Measurements from ENCODE around the gene TMPRSS9.
A peak's percentile ranks its signal among the peaks of the same experiment; 100 is the strongest.

DNA sequence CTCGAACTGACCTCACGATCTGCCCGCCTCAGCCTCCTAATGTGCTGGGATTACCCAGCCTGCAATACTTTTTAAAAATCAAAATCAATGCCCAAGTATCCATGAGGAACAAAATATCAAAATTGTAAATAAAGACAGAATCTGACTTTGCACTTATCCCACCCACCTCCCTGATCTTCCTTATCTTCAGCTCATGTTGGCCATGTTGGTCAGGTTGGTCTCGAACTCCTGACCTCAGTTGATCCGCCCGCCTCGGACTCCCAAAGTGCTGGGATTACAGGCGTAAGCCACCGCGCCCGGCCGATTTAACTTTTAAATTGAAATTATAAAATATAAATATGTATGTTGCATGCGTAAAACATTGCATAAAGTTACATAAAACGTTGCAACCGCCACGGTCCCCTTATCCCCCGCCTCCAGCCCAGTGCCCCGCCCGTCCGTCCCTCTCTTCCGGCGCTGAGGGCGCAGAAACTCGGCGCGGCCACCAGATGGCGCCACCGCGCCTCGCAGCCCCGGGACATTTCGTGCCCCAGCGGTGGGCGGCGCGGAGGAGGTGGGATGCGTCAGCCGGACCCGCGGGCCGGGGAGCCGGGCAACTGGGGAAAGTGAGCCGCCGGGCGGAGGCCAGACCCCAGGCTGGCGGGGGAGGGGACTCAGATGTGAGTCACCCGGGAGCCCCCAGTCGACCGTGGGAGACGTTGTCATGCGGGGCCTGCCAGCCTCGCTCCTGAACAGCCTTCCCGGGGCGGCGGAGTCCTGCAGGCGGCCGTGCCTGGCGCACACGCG, 114.4 kb downstream of the TMPRSS9 start:
- TF ChIP-seq, protein P1, sequence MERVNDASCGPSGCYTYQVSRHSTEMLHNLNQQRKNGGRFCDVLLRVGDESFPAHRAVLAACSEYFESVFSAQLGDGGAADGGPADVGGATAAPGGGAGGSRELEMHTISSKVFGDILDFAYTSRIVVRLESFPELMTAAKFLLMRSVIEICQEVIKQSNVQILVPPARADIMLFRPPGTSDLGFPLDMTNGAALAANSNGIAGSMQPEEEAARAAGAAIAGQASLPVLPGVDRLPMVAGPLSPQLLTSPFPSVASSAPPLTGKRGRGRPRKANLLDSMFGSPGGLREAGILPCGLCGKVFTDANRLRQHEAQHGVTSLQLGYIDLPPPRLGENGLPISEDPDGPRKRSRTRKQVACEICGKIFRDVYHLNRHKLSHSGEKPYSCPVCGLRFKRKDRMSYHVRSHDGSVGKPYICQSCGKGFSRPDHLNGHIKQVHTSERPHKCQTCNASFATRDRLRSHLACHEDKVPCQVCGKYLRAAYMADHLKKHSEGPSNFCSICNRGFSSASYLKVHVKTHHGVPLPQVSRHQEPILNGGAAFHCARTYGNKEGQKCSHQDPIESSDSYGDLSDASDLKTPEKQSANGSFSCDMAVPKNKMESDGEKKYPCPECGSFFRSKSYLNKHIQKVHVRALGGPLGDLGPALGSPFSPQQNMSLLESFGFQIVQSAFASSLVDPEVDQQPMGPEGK (CRISPR knock-in tag; IDR thresholded peaks at IDR 0.05; ENCODE audit: borderline replicate concordance), result peak; percentile 57; the same call in 1 of the 2 replicates
- TF ChIP-seq GLIS3 (CRISPR knock-in tag; IDR thresholded peaks at IDR 0.05), result no peak
- TF ChIP-seq CSDC2 (CRISPR knock-in tag; IDR thresholded peaks at IDR 0.05), result no peak
- TF ChIP-seq ZNF8 (CRISPR knock-in tag; IDR thresholded peaks at IDR 0.05), result no peak
- no peak for TF ChIP-seq RARB (CRISPR knock-in tag; IDR thresholded peaks at IDR 0.05)
- TF ChIP-seq BACH2 (CRISPR knock-in tag; IDR thresholded peaks at IDR 0.05; ENCODE audit: borderline replicate concordance), result no peak
- no peak for TF ChIP-seq ZFP3 (CRISPR knock-in tag; IDR thresholded peaks at IDR 0.05)
- no peak for TF ChIP-seq ZNF565 (CRISPR knock-in tag; conservative IDR thresholded peaks at IDR 0.05; ENCODE audit: low read depth)
- no peak for TF ChIP-seq POU6F1 (CRISPR knock-in tag; IDR thresholded peaks at IDR 0.05; ENCODE audit: borderline replicate concordance, low read depth)
- TF ChIP-seq OSR1 (CRISPR knock-in tag; IDR thresholded peaks at IDR 0.05), result no peak
- no peak for TF ChIP-seq TSHZ2 (CRISPR knock-in tag; IDR thresholded peaks at IDR 0.05)
- no peak for TF ChIP-seq CREB5 (CRISPR knock-in tag; IDR thresholded peaks at IDR 0.05; ENCODE audit: low read depth)

Measured in SK-N-SH treated with all-trans-retinoic acid at 6 μM for 48 hours (cell line).